SK-N-SH (cell line): Measurements from ENCODE around the gene CA10.

Experiments
- CTCF ChIP-seq: fragments of 200-600 bp; sonication (generic); IDR thresholded peaks from 2 replicates; pipeline ENCODE4 v1.6.1; 2017; ENCODE audit warnings: antibody characterized with exemption, mild to moderate bottlenecking, moderate library complexity
- EP300 ChIP-seq, 2 experiments: IDR thresholded peaks; 2 replicates each; pipeline versions ENCODE4 v1.4.0 to v1.6.1; 2012; ENCODE audit warnings: borderline replicate concordance in 1 of 2, low read depth in 1 of 2, low read length in 1 of 2
- FOSL2 ChIP-seq: IDR thresholded peaks from 2 replicates; pipeline ENCODE4 v1.4.0; 2012; ENCODE audit warnings: low read depth, mild to moderate bottlenecking, moderate library complexity, borderline replicate concordance
- GATA2 ChIP-seq: sonication (generic); formaldehyde crosslinking; IDR thresholded peaks from 2 replicates; pipeline ENCODE4 v1.5.0; 2020; ENCODE audit warnings: mild to moderate bottlenecking, missing genetic modification reagents
- IRF3 ChIP-seq: fragments of 150-350 bp; IDR thresholded peaks from 2 replicates; pipeline ENCODE4 v1.6.1; 2016; ENCODE audit warnings: mild to moderate bottlenecking, low read depth, low read length
- MAX ChIP-seq: IDR thresholded peaks from 2 replicates; pipeline ENCODE4 v1.4.0; 2012; ENCODE audit warnings: low read depth
- MXI1 ChIP-seq: IDR thresholded peaks from 2 replicates; pipeline ENCODE4 v1.6.1; 2012; ENCODE audit warnings: mild to moderate bottlenecking, low read depth, low read length, improper control_type of control experiment
- POLR2AphosphoS5 ChIP-seq: IDR thresholded peaks from 2 replicates; pipeline ENCODE4 v1.6.1; 2012; ENCODE audit warnings: low read depth, low read length
- RCOR1 ChIP-seq: fragments of 150-350 bp; IDR thresholded peaks from 2 replicates; pipeline ENCODE4 v1.6.1; 2017; ENCODE audit warnings: antibody characterized with exemption, low read length
- REST ChIP-seq: IDR thresholded peaks from 2 replicates; pipeline ENCODE4 v1.6.1; 2012; ENCODE audit warnings: mild to moderate bottlenecking, low read depth, low read length, moderate library complexity
- RFX5 ChIP-seq: IDR thresholded peaks from 2 replicates; pipeline ENCODE4 v1.6.1; 2012; ENCODE audit warnings: mild to moderate bottlenecking, improper control_type of control experiment, low read length
- SMC3 ChIP-seq: IDR thresholded peaks from 2 replicates; pipeline ENCODE4 v1.6.1; 2012; ENCODE audit warnings: low read depth, low read length, improper control_type of control experiment
- TAF1 ChIP-seq: IDR thresholded peaks from 2 replicates; pipeline ENCODE4 v1.6.1; 2012; ENCODE audit warnings: low read depth, mild to moderate bottlenecking, low read length, moderate library complexity, borderline replicate concordance

GRCh38 chr17:51660266-51660665, 498.2 kb downstream of the CA10 start:
- TF ChIP-seq CTCF (no peak), MAX (no peak), REST (no peak), IRF3 (no peak), RFX5 (no peak), TAF1 (no peak), EP300 (IDR thresholded peaks at IDR 0.05; ENCODE audit: borderline replicate concordance in 1 of 2, low read depth in 1 of 2, low read length in 1 of 2) (no peak), POLR2AphosphoS5 (no peak), SMC3 (no peak), MXI1 (no peak), GATA2 (CRISPR knock-in tag) (no peak), RCOR1 (no peak), FOSL2 (no peak)
